Stimulated activated memory B cell treated with anti-CD40 and anti-IgM and Interleukin-4, amounts not matched to agents 10 μg/mL and 1 μg/mL and 100 μg/mL, for 72 hours (primary cell): Measurements from ENCODE around the gene CFAP157.

ENCODE experiments used
- ATAC-seq: fragments of 150-1000 bp; cut with Tn5 transposase; 2 replicates; pipeline ENCODE4 v1.10.0; 2021
- H3K27ac Mint-ChIP-seq: one replicate; pipeline ENCODE4 v1.8.0; 2022; ENCODE audit warnings: mild to moderate bottlenecking, mixed read lengths
- H3K27me3 Mint-ChIP-seq: one replicate; pipeline ENCODE4 v1.8.0; 2022; ENCODE audit warnings: mixed read lengths
- H3K36me3 Mint-ChIP-seq: one replicate; pipeline ENCODE4 v1.8.0; 2022; ENCODE audit warnings: mixed read lengths
- H3K4me1 Mint-ChIP-seq: one replicate; pipeline ENCODE4 v1.8.0; 2022; ENCODE audit warnings: mixed read lengths
- H3K4me3 Mint-ChIP-seq: one replicate; pipeline ENCODE4 v1.8.0; 2022; ENCODE audit warnings: mild to moderate bottlenecking, moderate library complexity, mixed read lengths
- H3K9me3 Mint-ChIP-seq: one replicate; pipeline ENCODE4 v1.8.0; 2022; ENCODE audit warnings: mixed read lengths

The CFAP157 gene

DNA sequence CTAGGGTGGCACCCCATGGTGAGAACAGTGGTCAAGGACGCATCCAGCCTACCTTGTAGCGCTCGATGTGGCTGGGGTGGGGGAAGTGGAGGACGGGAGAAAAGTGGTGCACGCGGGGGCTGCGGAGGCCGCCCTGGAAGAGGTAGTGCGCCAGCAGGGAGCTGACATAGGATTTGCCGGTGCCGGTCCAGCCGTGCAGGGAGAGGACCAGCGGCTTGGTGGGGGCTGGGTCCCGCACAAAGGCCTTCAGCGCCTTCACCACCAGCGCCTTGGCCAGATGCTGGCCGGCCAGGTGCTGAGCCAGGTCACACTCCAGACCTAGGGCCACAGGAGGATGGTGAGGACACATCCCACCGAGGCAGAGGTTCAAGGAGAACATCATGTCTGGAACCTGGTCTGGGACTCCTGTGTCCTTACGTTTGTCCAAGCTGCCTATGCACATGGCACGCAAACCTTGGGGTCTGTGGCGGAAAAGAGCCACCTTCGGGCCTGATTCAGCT is 27.5 kb downstream of the CFAP157 start:
- H3K27me3 Mint-ChIP-seq = no peaks in the 10 kb centered on the region
- peaks cover 23% of the 10 kb centered on the region for H3K36me3 Mint-ChIP-seq
- H3K9me3 Mint-ChIP-seq = no peaks in the 10 kb centered on the region
- peaks cover 11% of the 10 kb centered on the region for H3K4me1 Mint-ChIP-seq
- H3K27ac Mint-ChIP-seq = peak overlapping the region; percentile 20
- peak overlapping the region; percentile 77 for H3K4me3 Mint-ChIP-seq
- no peak for ATAC-seq

DNA sequence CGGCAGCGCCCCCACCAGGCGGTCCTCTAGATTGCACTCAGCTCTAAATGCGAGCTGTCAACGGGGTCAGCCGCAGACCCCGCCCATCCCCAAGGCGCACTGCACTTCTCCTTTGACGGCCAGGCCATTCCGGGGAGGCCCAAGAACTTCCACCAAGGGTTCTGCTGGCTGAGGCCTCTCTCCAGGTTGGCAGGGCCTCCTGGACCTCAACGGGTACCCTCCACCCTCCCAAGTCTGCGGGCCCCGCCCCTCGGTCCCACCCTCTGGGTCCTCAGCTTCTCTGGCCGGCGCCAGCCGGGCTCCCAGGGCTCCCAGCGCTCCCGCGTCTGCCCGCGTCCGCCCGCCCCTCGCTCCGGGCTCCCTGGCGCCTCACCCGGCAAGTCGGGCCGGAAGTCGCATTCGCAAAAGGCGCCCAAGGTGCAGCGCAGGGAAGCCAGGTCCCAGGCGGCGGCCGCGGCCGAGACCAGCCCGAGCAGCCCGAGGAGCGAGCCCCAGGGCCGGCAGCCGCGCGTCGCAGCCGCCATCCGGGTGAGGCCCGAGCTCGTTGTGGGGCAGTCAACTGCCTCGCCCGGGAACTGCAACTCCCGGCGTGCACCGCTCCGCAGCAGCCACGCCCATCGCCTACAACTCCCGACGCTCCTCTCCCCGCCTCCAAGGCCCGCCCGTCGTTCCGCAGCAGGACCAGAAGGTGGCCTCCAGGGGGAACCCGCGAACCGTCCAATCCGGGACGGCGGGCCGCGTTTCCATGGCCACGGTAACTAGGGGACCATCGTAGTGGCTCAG is 28.1 kb downstream of the CFAP157 start, which contains the start of gene TOR2A:
Gene TOR2A, minus strand, starts transcription at position 548 of the 783 bp plus-strand sequence. Its CDS starts 24 bp downstream, at position 524.
- Mint-ChIP-seq H3K4me1 (peaks cover 11% of the 10 kb centered on the region), H3K27ac (peak within 1 kb of the TSS; percentile 20), H3K36me3 (peaks cover 27% of the 10 kb centered on the region), H3K4me3 (peak within 1 kb of the TSS; percentile 77), H3K27me3 (no peaks in the 10 kb centered on the region), H3K9me3 (no peaks in the 10 kb centered on the region)
- ATAC-seq = peak; percentile 97

DNA sequence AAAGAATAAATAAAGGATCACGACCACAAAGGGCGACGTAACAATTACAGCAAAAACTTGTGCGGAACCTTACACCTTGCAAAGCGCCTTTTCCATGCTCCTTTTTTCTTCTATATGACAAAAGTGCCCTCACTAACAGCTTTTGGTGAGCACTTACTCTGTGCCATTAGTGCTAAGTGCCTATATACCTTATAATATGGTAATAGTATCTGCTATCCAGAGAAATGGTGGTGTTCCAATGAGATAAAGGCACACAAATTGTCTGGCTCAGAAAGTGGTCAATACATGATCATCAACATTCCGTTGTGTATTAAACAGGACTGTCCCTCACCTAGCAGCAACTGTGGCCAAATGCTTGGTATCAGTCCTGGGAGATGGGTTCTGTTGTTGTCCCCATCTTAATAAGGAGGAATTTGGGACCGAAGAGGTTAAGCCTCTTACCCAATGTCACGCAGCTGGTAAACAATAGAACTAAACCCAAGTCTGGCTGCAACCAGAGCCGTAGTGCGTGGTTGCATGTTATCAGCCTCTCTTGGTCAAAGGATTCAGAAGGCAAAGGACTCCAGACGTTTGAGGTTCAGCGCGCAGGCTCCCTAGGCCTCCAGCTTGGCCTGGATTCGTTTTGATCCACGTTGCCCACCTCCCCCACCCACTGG is 28.9 kb downstream of the CFAP157 start:
- Mint-ChIP-seq H3K36me3 (peaks cover 27% of the 10 kb centered on the region), H3K27ac (peak overlapping the region; percentile 20), H3K27me3 (no peaks in the 10 kb centered on the region), H3K4me3 (peak overlapping the region; percentile 77), H3K4me1 (peaks cover 11% of the 10 kb centered on the region), H3K9me3 (no peaks in the 10 kb centered on the region)
- ATAC-seq = no peak

DNA sequence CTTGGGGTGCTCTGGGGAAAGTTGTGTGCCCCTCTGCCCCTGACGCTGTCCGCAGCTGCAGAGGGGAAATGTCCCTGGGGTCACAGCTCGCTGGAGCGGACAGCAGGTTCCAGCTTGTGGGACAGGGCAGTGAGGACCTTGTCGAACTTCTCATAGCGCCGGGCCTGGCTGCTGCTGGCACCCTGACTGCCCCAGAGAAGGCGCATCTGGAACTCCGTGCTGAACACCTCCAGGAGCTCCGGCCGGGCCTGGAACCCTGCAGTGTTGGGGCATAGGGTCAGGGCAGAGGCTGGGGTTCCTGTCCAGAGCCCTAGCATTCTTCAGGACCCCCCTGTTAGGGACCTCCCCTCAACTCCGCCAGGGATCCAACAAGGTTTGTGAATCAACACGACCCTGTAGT is 31.9 kb downstream of the CFAP157 start:
- no peak for ATAC-seq
- Mint-ChIP-seq H3K4me3 (no peak overlapping the region), H3K27me3 (no peaks in the 10 kb centered on the region), H3K4me1 (peaks cover 8% of the 10 kb centered on the region), H3K9me3 (no peaks in the 10 kb centered on the region), H3K27ac (no peak overlapping the region), H3K36me3 (peaks cover 33% of the 10 kb centered on the region)

DNA sequence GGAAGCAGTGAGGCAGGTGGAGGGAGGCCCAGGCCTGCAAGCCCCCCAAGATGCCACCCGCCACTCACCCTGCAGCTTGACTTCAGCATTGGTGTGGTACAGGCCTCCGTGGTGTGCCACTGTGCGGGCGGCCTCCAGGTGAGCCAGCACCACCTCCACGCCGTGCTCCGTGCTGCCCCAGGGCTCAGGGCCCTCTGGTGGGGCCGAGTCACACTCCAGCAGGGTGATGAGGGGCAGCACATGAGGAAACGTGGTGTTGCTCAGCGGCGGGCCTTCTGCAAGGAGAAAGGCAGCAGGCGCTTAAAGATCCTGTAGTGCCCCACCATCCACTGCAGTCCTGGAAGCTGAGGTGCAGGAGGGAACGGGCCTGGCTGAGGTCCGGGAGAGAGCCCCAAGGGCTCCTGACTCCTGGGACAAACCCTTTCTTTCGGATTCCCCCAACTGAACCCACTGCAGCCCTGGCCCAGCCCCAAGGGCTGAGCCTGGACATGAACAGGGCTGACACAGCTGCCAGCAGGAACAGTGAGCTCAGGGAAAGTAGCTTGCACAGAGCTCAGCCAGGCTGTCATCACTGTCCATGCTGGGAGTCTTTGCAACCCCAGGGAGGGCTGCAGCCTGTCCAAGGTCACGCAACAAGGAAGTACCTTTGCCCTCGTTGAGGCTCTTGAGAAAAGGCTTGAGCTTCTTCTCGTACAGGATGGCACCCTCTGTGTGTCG is 33.0 kb downstream of the CFAP157 start:
- Mint-ChIP-seq H3K36me3 (peaks cover 35% of the 10 kb centered on the region), H3K27ac (peak overlapping the region; percentile 41), H3K4me1 (no peaks in the 10 kb centered on the region)

DNA sequence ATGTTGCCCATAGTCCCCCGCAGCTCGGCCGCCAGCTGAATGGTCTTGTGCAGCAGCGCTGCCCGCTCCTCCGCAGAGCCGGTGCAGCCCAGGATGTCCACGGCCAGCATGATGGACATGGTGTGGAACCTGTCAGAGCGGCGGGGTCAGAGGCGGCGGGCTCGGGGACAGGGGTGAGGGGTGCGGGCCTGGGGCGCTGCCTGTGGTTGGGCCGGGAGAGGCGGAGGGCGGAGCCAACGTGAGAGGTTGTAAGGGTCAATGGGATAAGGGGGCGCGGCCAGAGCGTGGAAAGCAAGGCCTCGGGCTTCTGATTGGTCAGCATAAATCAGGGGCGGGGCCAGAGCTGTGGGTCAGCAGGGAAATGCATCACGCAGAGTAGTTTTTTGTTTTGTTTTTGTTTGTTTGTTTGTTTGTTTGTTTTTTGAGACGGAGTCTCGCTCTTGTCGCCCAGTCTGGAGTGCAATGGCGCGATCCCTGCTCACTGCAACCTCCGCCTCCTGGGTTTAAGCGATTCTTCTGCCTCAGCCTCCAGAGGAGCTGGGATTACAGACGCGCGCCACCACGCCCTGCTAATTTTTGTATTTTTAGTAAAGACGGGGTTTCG is 35.1 kb downstream of the CFAP157 start:
- no peaks in the 10 kb centered on the region for H3K9me3 Mint-ChIP-seq
- no peaks in the 10 kb centered on the region for H3K27me3 Mint-ChIP-seq
- peaks cover 43% of the 10 kb centered on the region for H3K36me3 Mint-ChIP-seq
- H3K4me1 Mint-ChIP-seq = no peaks in the 10 kb centered on the region
- no peak overlapping the region for H3K27ac Mint-ChIP-seq
- no peak for ATAC-seq
- no peak overlapping the region for H3K4me3 Mint-ChIP-seq

More for the DNA sequence above, 33.0 kb downstream of the CFAP157 start:
- Mint-ChIP-seq H3K9me3 (no peaks in the 10 kb centered on the region), H3K27me3 (no peaks in the 10 kb centered on the region), H3K4me3 (no peak overlapping the region)
- ATAC-seq = no peak

DNA sequence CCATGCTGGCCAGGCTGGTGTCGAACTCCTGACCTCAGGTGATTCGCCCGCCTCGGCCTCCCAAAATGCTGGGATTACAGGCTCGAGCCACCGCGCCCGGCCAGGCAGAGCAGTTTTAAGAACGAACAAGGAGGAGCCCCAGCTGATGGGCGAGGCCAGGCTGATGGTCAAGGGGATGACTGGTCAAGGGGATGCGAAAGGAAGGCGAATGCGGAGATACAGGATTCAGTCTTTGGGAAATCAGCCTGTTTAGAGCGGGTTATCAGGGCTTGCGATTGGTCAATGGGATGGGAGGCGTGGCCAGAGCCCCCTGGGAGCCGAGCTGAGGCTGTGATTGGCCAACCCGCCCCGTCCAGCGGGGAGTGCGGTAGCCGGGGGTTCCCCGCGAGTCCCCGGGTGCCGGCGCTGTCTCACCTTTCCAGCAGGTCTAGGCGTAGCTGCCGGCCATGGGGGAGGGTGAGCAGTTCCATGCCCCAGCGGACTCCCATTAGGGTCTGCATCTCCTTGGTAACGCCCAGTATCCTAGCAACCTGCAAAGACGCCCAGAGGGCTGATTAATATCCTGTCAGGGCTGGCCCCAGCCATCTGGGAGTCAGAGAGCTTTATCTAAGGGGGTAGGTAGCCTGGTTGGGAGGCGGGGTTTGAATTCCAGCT is 35.8 kb downstream of the CFAP157 start:
- H3K9me3 Mint-ChIP-seq = no peaks in the 10 kb centered on the region
- H3K4me1 Mint-ChIP-seq = no peaks in the 10 kb centered on the region
- no peak for ATAC-seq
- no peaks in the 10 kb centered on the region for H3K27me3 Mint-ChIP-seq
- no peak overlapping the region for H3K27ac Mint-ChIP-seq
- H3K4me3 Mint-ChIP-seq = no peak overlapping the region
- peaks cover 49% of the 10 kb centered on the region for H3K36me3 Mint-ChIP-seq

DNA sequence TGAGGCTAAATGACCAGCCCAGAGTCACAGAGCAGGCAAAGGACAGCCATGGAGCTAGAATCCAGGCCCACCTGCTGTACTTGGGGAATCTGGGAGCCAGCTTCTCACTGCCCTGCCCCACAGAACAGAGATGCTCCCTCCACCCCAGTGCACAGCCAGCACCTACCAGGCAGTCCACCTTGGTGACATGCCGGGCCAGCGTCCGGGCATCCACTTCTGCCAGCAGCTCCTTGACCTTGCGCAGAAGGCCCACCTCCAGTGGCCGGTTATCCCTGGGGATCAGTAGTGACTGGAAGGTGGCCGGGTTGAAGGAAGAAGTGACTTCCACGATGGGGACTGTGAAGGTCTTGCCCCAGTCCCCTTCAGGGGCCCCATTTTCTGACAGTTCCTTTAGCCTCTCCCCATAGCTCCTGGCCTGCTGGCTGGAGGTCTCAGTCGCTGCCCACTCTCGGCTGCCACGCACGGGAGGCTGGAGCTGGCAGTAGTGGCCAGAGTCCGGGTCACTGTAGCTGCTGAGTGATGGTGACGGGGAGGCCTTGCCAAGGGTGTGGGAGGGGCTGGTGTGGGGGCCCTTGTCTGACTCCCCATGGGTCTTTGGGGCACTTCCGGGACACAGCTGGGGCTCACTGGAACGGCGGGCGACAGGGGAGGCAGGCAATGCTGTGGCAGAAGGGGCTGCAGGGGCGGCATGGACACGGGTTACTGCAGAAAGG is 37.8 kb downstream of the CFAP157 start:
- H3K4me3 Mint-ChIP-seq = no peak overlapping the region
- no peaks in the 10 kb centered on the region for H3K4me1 Mint-ChIP-seq
- H3K36me3 Mint-ChIP-seq = peaks cover 44% of the 10 kb centered on the region
- ATAC-seq = no peak
- no peaks in the 10 kb centered on the region for H3K27me3 Mint-ChIP-seq
- H3K27ac Mint-ChIP-seq = no peak overlapping the region
- H3K9me3 Mint-ChIP-seq = no peaks in the 10 kb centered on the region

DNA sequence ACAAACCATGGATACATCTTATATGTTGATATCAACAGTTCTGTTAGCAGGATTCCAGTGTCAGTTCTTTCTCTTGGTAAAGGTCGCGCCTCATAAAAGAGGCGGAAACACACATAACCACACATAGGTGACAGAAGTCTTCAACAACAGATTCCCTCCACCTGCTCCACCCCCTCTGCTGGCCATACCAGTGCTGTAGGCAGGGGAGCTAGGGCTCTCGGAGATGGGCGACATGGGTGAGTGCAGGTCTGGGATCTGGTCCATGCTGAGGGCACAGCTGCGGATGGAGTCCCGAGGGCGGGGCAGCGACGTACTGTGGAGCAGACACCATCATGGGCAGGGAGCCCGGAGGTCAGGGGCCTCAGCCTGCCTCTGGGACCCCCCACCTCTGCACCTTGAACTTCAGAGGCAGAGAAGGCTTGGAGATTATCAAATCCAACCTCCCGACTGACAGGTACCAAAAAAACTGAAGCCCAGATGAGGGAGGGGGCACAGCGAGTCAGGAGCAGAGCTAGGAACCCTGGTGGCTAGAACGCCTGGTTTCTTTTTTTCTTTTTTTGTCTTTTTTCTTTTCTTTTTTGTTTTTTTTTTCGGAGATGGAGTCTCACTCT is 40.3 kb downstream of the CFAP157 start:
- H3K27ac Mint-ChIP-seq = no peak overlapping the region
- no peak for ATAC-seq
- no peak overlapping the region for H3K4me3 Mint-ChIP-seq
- H3K4me1 Mint-ChIP-seq = no peaks in the 10 kb centered on the region
- H3K36me3 Mint-ChIP-seq = peaks cover 48% of the 10 kb centered on the region
- no peaks in the 10 kb centered on the region for H3K27me3 Mint-ChIP-seq
- no peaks in the 10 kb centered on the region for H3K9me3 Mint-ChIP-seq

DNA sequence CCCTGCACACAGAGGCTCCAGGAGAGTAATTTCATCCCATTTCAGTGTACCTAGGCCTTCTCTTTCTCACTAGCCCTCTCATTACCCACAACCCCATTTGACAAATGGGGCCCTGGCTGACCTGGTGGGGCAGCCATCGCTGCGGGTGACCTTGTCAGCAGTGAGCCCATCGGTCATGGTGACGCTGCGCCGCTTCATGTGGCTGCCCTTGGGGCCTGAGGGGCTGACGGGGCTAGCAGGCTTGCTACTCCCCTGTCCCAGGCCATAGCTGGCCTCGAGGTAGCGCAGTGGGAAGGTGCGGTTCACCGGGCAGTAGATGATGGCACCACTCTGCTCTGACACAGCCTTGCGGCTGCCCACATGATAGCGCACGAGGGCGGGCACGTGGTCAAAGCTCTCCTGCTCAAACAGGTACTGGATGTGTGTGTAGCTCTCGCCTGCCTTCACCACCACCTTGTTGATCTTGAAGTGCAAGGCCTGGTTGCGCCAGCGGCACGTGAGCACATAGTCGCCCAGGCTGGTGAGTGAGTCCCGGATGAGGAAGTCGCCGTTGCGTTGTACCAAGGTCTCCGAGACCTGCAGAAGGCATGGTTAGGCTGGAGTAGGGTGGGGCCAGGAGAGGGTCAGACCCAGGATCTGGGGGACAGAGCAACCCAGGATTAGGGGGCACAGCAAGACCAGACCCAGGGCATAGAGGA is 42.5 kb downstream of the CFAP157 start:
- Mint-ChIP-seq H3K36me3 (peaks cover 45% of the 10 kb centered on the region), H3K27ac (no peak overlapping the region), H3K4me3 (no peak overlapping the region), H3K4me1 (peaks cover 11% of the 10 kb centered on the region), H3K9me3 (no peaks in the 10 kb centered on the region), H3K27me3 (no peaks in the 10 kb centered on the region)
- ATAC-seq = no peak

DNA sequence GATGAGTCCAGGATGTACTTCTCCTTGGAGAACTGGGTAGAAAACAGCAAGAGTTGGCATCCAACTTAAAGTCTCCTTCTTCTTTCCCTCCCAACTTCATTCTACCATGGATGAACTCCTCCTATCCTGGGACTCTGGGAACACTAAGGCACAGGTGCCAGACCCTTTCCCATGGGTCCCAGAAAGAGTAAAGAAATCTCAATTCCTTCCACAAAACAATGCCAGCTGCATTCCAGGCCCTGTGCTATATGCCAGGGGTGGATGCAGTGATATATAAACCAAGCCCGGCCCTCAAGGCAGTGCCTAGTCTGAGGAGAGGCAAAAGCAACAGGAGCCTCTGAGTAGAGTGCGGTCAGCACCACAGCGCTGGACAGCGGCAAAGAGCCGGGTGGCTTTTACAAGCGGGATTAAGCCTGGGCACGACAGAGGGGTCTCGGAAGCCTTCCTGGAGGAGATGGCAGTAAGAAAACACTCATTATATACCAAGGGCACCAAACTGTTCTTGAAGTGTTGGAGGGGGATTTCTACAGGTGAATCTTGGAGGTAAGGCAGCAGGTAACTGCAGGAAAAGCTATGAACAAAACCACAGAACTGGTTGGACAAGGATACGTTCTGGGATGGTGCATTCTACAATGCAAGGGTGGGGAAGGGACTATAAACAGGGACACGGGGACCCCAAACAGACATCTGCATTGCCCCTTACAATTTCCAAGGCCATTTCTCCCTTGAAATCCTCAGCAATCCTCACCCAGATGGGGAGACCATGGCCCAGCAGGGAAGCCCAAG is 44.7 kb downstream of the CFAP157 start:
- H3K4me1 Mint-ChIP-seq = peaks cover 11% of the 10 kb centered on the region
- H3K4me3 Mint-ChIP-seq = no peak overlapping the region
- no peaks in the 10 kb centered on the region for H3K27me3 Mint-ChIP-seq
- H3K27ac Mint-ChIP-seq = no peak overlapping the region
- no peak for ATAC-seq
- H3K36me3 Mint-ChIP-seq = peaks cover 39% of the 10 kb centered on the region
- no peaks in the 10 kb centered on the region for H3K9me3 Mint-ChIP-seq

DNA sequence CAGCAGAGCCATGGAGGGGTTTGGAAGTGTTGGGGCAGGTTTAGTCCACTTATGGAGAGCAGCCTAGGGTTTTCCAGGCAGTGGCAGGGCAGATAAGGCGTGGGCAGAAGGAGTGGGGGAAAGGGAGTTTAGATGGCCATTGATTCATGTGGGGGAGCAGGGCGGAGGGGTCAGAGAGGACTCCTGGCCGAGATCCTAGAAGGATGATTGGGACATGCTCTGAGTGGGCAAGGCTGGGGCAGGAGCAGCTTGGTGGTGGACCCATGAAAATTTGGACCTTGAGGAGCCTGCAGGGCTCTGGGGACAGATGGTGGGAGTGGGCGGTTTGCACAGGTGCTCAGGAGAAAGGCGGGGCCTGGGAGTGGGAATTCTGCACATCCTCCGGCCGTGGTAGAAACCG is 46.4 kb downstream of the CFAP157 start:
- Mint-ChIP-seq H3K27ac (peak overlapping the region; percentile 29), H3K27me3 (no peaks in the 10 kb centered on the region), H3K36me3 (peaks cover 24% of the 10 kb centered on the region)

DNA sequence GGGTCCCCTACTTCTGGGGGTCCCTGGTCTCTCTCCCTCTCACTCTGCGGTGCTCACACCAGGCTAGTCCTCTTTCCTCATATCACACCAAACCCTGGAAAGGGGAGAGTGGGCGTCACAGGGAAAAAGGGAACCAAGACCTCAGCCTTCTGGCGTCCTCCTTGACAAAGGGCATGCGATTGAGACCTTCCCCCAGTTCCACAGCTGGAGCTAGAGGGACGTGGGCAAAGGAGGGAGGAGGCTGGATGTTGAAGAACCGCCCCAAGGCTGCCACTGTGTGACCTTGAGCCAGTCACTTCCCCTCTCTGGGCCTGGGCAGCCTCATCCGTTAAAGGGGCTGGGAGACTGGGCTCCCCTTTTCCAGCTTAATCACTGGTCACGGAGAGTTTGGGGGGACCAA is 46.8 kb downstream of the CFAP157 start:
- ATAC-seq = no peak
- Mint-ChIP-seq H3K4me1 (peaks cover 13% of the 10 kb centered on the region), H3K27me3 (no peaks in the 10 kb centered on the region), H3K36me3 (peaks cover 24% of the 10 kb centered on the region), H3K4me3 (no peak overlapping the region), H3K27ac (no peak overlapping the region), H3K9me3 (no peaks in the 10 kb centered on the region)

More for the DNA sequence above, 46.4 kb downstream of the CFAP157 start:
- Mint-ChIP-seq H3K4me1 (peaks cover 11% of the 10 kb centered on the region), H3K9me3 (no peaks in the 10 kb centered on the region), H3K4me3 (no peak overlapping the region)
- ATAC-seq = no peak
